IMR-90 (cell line): Measurements from ENCODE around the gene TMEM82. TPM values are rescaled to one million over a fixed set of nuclear protein-coding genes. Genes with fewer than 3 reads are reported as not detected.

Experiments
- ATAC-seq: fragments of 200-7000 bp; cut with Tn5 transposase; 2 replicates; pipeline ENCODE4 v1.9.1; 2020; ENCODE audit warnings: low read depth, mild to moderate bottlenecking, moderate library complexity
- BruUV-seq: library from RNA; stranded (reverse); fragments of 400-500 nt; replicated peaks from 2 replicates; lab custom pipeline; 2021; lab: Mats Ljungman, UMichigan
- CTCF ChIA-PET: fragments of 300-600 bp; formaldehyde crosslinking; extraction: SDS; loops from one replicate; lab custom pipeline; 2021; ENCODE audit warnings: antibody characterized with exemption; lab: Yijun Ruan, JAX
- POLR2A ChIA-PET: fragments of 300-600 bp; sonication (Branson Sonifier 250); formaldehyde crosslinking; loops from one replicate; lab custom pipeline; 2022; ENCODE audit warnings: antibody characterized with exemption; ENCODE audit not compliant: unreplicated experiment; lab: Charles Lee
- DNase-seq: peaks from one replicate; pipeline ENCODE4 v3.0.0; 2013
- H2AFZ ChIP-seq: replicated peaks from 2 replicates; pipeline ENCODE3; 2013; ENCODE audit warnings: low read length, mild to moderate bottlenecking; ENCODE audit not compliant: poor library complexity
- H2AK5ac ChIP-seq: 2 replicates; pipeline ENCODE4 v1.6.1; 2013; ENCODE audit warnings: low read depth, low read length, inconsistent platforms
- H2AK9ac ChIP-seq: replicated peaks from 2 replicates; pipeline ENCODE3; 2013; ENCODE audit warnings: mild to moderate bottlenecking, low read depth, low read length, moderate library complexity; ENCODE audit not compliant: poor library complexity
- H2BK120ac ChIP-seq: 2 replicates; pipeline ENCODE4 v1.6.1; 2013; ENCODE audit warnings: low read depth, low read length, inconsistent platforms
- H2BK15ac ChIP-seq: 3 replicates; pipeline ENCODE4 v1.6.1; 2013; ENCODE audit warnings: low read depth, low read length, inconsistent platforms
- H2BK20ac ChIP-seq: 2 replicates; pipeline ENCODE4 v1.6.1; 2013; ENCODE audit warnings: low read depth, mild to moderate bottlenecking, inconsistent platforms, low read length, moderate library complexity
- H2BK5ac ChIP-seq: 2 replicates; pipeline ENCODE4 v1.6.1; 2013; ENCODE audit warnings: mild to moderate bottlenecking, low read depth, low read length, inconsistent platforms; ENCODE audit not compliant: poor library complexity, severe bottlenecking
- H3K14ac ChIP-seq: replicated peaks from 2 replicates; pipeline ENCODE4 v1.6.1; 2013; ENCODE audit warnings: low read depth, low read length, inconsistent platforms
- H3K18ac ChIP-seq: 2 replicates; pipeline ENCODE4 v1.6.1; 2013; ENCODE audit warnings: low read depth, low read length, control low read depth
- H3K23ac ChIP-seq: 2 replicates; pipeline ENCODE4 v1.6.1; 2013; ENCODE audit warnings: low read depth, low read length, inconsistent platforms
- H3K27ac ChIP-seq: 2 replicates; pipeline ENCODE4 v1.5.1; 2013; ENCODE audit warnings: mild to moderate bottlenecking, control low read depth, low read length; ENCODE audit not compliant: insufficient read depth
- H3K27me3 ChIP-seq: 2 replicates; pipeline ENCODE4 v1.6.1; 2013; ENCODE audit warnings: low read length; ENCODE audit not compliant: control insufficient read depth, insufficient read depth
- H3K36me3 ChIP-seq: 2 replicates; pipeline ENCODE4 v1.6.1; 2013; ENCODE audit warnings: low read length, mixed read lengths; ENCODE audit not compliant: control insufficient read depth, insufficient read depth
- H3K4ac ChIP-seq: 2 replicates; pipeline ENCODE4 v1.6.1; 2013; ENCODE audit warnings: low read depth, low read length, inconsistent platforms
- H3K4me1 ChIP-seq: 2 replicates; pipeline ENCODE4 v1.6.1; 2013; ENCODE audit warnings: low read length, mixed read lengths; ENCODE audit not compliant: control insufficient read depth, insufficient read depth
- H3K4me2 ChIP-seq: 2 replicates; pipeline ENCODE4 v1.6.1; 2013; ENCODE audit warnings: low read depth, mild to moderate bottlenecking, control low read depth, low read length, moderate library complexity
- H3K4me3 ChIP-seq: 2 replicates; pipeline ENCODE4 v1.5.1; 2013; ENCODE audit warnings: low read depth, mild to moderate bottlenecking, control low read depth, low read length, moderate library complexity; ENCODE audit not compliant: insufficient read depth
- H3K56ac ChIP-seq: 2 replicates; pipeline ENCODE4 v1.6.1; 2013; ENCODE audit warnings: low read length, inconsistent platforms; ENCODE audit not compliant: insufficient read depth; ENCODE audit errors: extremely low read depth
- H3K79me1 ChIP-seq, 2 experiments: 2 replicates each; pipeline ENCODE4 v1.6.1; 2013; ENCODE audit warnings: low read length in 2 of 2, inconsistent platforms in 1 of 2, low read depth in 1 of 2
- H3K9ac ChIP-seq: 2 replicates; pipeline ENCODE4 v1.6.1; 2013; ENCODE audit warnings: low read depth, low read length, control low read depth
- H3K9me1 ChIP-seq: 2 replicates; pipeline ENCODE4 v1.6.1; 2013; ENCODE audit warnings: low read length, inconsistent platforms; ENCODE audit not compliant: insufficient read depth
- H3K9me3 ChIP-seq: 2 replicates; pipeline ENCODE4 v1.6.1; 2013; ENCODE audit warnings: low read length; ENCODE audit not compliant: control insufficient read depth, insufficient read depth
- H4K20me1 ChIP-seq: 2 replicates; pipeline ENCODE4 v1.6.1; 2013; ENCODE audit warnings: low read length, inconsistent platforms; ENCODE audit not compliant: insufficient read depth
- H4K5ac ChIP-seq: 2 replicates; pipeline ENCODE4 v1.6.1; 2013; ENCODE audit warnings: mild to moderate bottlenecking, low read depth, low read length, control low read depth
- H4K8ac ChIP-seq, 2 experiments: 2 replicates each; pipeline ENCODE4 v1.6.1; 2013; ENCODE audit warnings: low read depth in 2 of 2, low read length in 2 of 2, control low read depth in 1 of 2, inconsistent platforms in 1 of 2
- H4K91ac ChIP-seq: 2 replicates; pipeline ENCODE4 v1.6.1; 2013; ENCODE audit warnings: low read depth, low read length, inconsistent platforms; ENCODE audit not compliant: insufficient read depth
- CEBPB ChIP-seq: IDR thresholded peaks from 2 replicates; pipeline ENCODE4 v1.6.1; 2012; ENCODE audit warnings: low read depth, low read length, improper control_type of control experiment
- CHD1 ChIP-seq: IDR thresholded peaks from 2 replicates; pipeline ENCODE4 v1.6.1; 2012; ENCODE audit warnings: low read depth, low read length, improper control_type of control experiment
- CTCF ChIP-seq: conservative IDR thresholded peaks from 2 replicates; pipeline ENCODE4 v1.5.1; 2012; ENCODE audit warnings: mild to moderate bottlenecking, low read depth, low read length, improper control_type of control experiment
- ELK1 ChIP-seq: fragments of 150-350 bp; IDR thresholded peaks from 2 replicates; pipeline ENCODE4 v1.6.1; 2016; ENCODE audit warnings: low read depth, mild to moderate bottlenecking, low read length, moderate library complexity, borderline replicate concordance
- MAFK ChIP-seq: IDR thresholded peaks from 2 replicates; pipeline ENCODE4 v1.6.1; 2012; ENCODE audit warnings: low read depth, low read length, improper control_type of control experiment
- MAZ ChIP-seq: IDR thresholded peaks from 2 replicates; pipeline ENCODE4 v1.6.1; 2012; ENCODE audit warnings: low read depth, mild to moderate bottlenecking, low read length, improper control_type of control experiment, moderate library complexity, borderline replicate concordance
- POLR2A ChIP-seq: IDR thresholded peaks from 2 replicates; pipeline ENCODE4 v1.6.1; 2012; ENCODE audit warnings: mild to moderate bottlenecking, low read depth, low read length
- RCOR1 ChIP-seq: IDR thresholded peaks from 2 replicates; pipeline ENCODE4 v1.6.1; 2012; ENCODE audit warnings: mild to moderate bottlenecking, low read length, improper control_type of control experiment; ENCODE audit not compliant: insufficient replicate concordance
- USF2 ChIP-seq: fragments of 150-350 bp; IDR thresholded peaks from 2 replicates; pipeline ENCODE4 v1.6.1; 2017; ENCODE audit warnings: mild to moderate bottlenecking, antibody characterized with exemption, low read length, low read depth
- WGBS, 2 experiments: methylation state at CpG; one replicate each; pipeline versions ENCODE4 v1.1.5 to v1.1.7; 2013; ENCODE audit warnings: missing lambda C conversion rate in 2 of 2; ENCODE audit not compliant: insufficient read length in 1 of 2; ENCODE audit errors: extremely low coverage in 2 of 2; 5-methylcytosine and 5-hydroxymethylcytosine counted together
- dilution Hi-C: fragments of 300-500 bp; cut with HindIII; formaldehyde crosslinking; loops from one replicate; pipeline ENCODE4 v1.14.3; 2018; ENCODE audit warnings: low sequenced_read_pairs; ENCODE audit not compliant: unreplicated experiment
- in situ Hi-C: fragments of 300-500 bp; cut with MboI; formaldehyde crosslinking; loops from 3 replicates; pipeline ENCODE4 v1.14.3; 2019; ENCODE audit warnings: low sequenced_read_pairs, inconsistent platforms, mixed read lengths
- intact Hi-C: fragments of 100-400 bp; cut with micrococcal nuclease; formaldehyde crosslinking; loops from 2 replicates; pipeline ENCODE4 v1.10.0; 2022
- polyA plus RNA-seq, 3 experiments: library from polyadenylated mRNA; depleted of rRNA; stranded (reverse); fragments of >200 nt; gene quantifications; 2 replicates each; pipeline ENCODE4 v1.2.3, GENCODE V29; 2012; ENCODE audit warnings: low replicate concordance in 1 of 3
- total RNA-seq: library from RNA; depleted of rRNA; stranded (reverse); fragments of >200 nt; gene quantifications from 2 replicates; pipeline ENCODE4 v1.2.3, GENCODE V29; 2012

The TMEM82 gene
- total and polyA plus RNA-seq, 2 of the 4 experiments (the other 2 are of a cell fraction): not detected

GRCh38 chr1:15722836-15723532 lies 19.3 kb upstream of the TMEM82 start (continued):
- no peak for TF ChIP-seq ELK1

- no peak overlapping the region for H3K9ac ChIP-seq
- no peak overlapping the region for H3K4me2 ChIP-seq
- dilution Hi-C loops: no loop called here
- no peak overlapping the region for H3K56ac ChIP-seq
- no peak overlapping the region for H4K5ac ChIP-seq
- H3K9me3 ChIP-seq: no peaks in the 10 kb centered on the region
- no peak overlapping the region for H2BK120ac ChIP-seq
- no peak overlapping the region for H3K14ac ChIP-seq
- ATAC-seq: no peak
- intact Hi-C loops: no loop called here
- H3K4ac ChIP-seq: no peak overlapping the region
- H3K4me3 ChIP-seq: no peak overlapping the region
- no peak overlapping the region for H2BK20ac ChIP-seq
- H4K91ac ChIP-seq: no peak overlapping the region
- CTCF ChIA-PET: no interaction called here
- no peak overlapping the region for H2AK9ac ChIP-seq
- WGBS, 2 experiments: 92% methylated on average over 9 of the region's 20 CpGs; no CpG with 5 or more reads in 1 of the 2 experiments
- H3K4me1 ChIP-seq: no peaks in the 10 kb centered on the region
- H4K8ac ChIP-seq: no peak overlapping the region
- H2BK15ac ChIP-seq: no peak overlapping the region
- POLR2A ChIA-PET: no interaction called here
- no peaks in the 10 kb centered on the region for H3K27me3 ChIP-seq
- peaks cover 75% of the 10 kb centered on the region for H3K36me3 ChIP-seq
- H3K18ac ChIP-seq: no peak overlapping the region
- H3K23ac ChIP-seq: no peak overlapping the region
- H3K27ac ChIP-seq: no peak overlapping the region
- in situ Hi-C loops: no loop called here
- 0 out of 2 replicates have a peak, but pooled peaks cover 5% of the 10 kb centered on the region for H4K20me1 ChIP-seq
- no peak overlapping the region for H2AK5ac ChIP-seq
- no peak overlapping the region for H2BK5ac ChIP-seq
- BruUV-seq: no TSS peak
- no peak for DNase-seq
- no peaks in the 10 kb centered on the region for H3K9me1 ChIP-seq
- H2AFZ ChIP-seq: no peak overlapping the region
- peaks cover 3 to 11% of the 10 kb centered on the region in 2 experiments; a peak in 2 of 4 replicates for H3K79me1 ChIP-seq
- TF ChIP-seq CTCF (no peak), CHD1 (no peak), USF2 (no peak), RCOR1 (no peak), POLR2A (no peak), MAZ (no peak), ELK1 (no peak), MAFK (no peak), CEBPB (no peak)
Observed at GRCh38 chr1:15723631-15724246, 18.6 kb upstream of the TMEM82 start.
